Stimulated activated CD4-positive, alpha-beta T cell treated with anti-CD3 and anti-CD28 coated beads, Interleukin-15, amount 100 ng/mL, for 24 hours (primary cell): Measurements from ENCODE around the gene LRIT1.
"Not testable (repeated sequence)": the region's sequence is repeated elsewhere in the genome, so short reads cannot be mapped to it uniquely, and the experiment has no call there.

Experiments used
- DNase-seq: peaks from one replicate; pipeline ENCODE4 v3.0.0-alpha.2; 2020

Gene LRIT1

GRCh38 chr10:84241185-84241790, at the start of gene LRIT1:
Gene LRIT1 (minus strand): TSS chr10:84241546. CDS start chr10:84241439, 107 bp downstream.
- DNase-seq, result no peak

GRCh38 chr10:84290235-84290634, 48.9 kb upstream of the LRIT1 start:
- no peak for DNase-seq

- DNase-seq, result no peak
Observed at GRCh38 chr10:84289521-84290200, 48.3 kb upstream of the LRIT1 start.

- no peak for DNase-seq
Observed at GRCh38 chr10:84288151-84288550, 46.8 kb upstream of the LRIT1 start.

- DNase-seq, result no peak
Observed at GRCh38 chr10:84286695-84287094, 45.3 kb upstream of the LRIT1 start.

- DNase-seq, result not testable (repeated sequence)
Observed at GRCh38 chr10:84279876-84280475, 38.6 kb upstream of the LRIT1 start.

GRCh38 chr10:84270708-84271107, 29.4 kb upstream of the LRIT1 start:
- DNase-seq, result no peak

- no peak for DNase-seq
Observed at GRCh38 chr10:84269773-84270172, 28.4 kb upstream of the LRIT1 start.

GRCh38 chr10:84269162-84269561, 27.8 kb upstream of the LRIT1 start:
- no peak for DNase-seq

- DNase-seq, result peak; percentile 88
Observed at GRCh38 chr10:84267503-84268126, 26.3 kb upstream of the LRIT1 start.

- no peak for DNase-seq
Observed at GRCh38 chr10:84265418-84265817, 24.1 kb upstream of the LRIT1 start.

- peak; percentile 80 for DNase-seq
Observed at GRCh38 chr10:84264611-84265141, 23.3 kb upstream of the LRIT1 start.

- no peak for DNase-seq
Observed at GRCh38 chr10:84263716-84264115, 22.4 kb upstream of the LRIT1 start.

- no peak for DNase-seq
Observed at GRCh38 chr10:84262190-84262956, 21.0 kb upstream of the LRIT1 start.

GRCh38 chr10:84261236-84261915, 20.0 kb upstream of the LRIT1 start:
- DNase-seq, result no peak

- no peak for DNase-seq
Observed at GRCh38 chr10:84258034-84258695, 16.8 kb upstream of the LRIT1 start.

GRCh38 chr10:84257343-84258020, 16.1 kb upstream of the LRIT1 start:
- no peak for DNase-seq

- DNase-seq, result peak; percentile 75
Observed at GRCh38 chr10:84256510-84257342, 15.4 kb upstream of the LRIT1 start.

GRCh38 chr10:84254552-84255478, 13.5 kb upstream of the LRIT1 start:
- DNase-seq, result no peak
